Keratinocyte (primary cell): ENCODE measurements around the gene SORT1.

Experiments used
- EZH2 ChIP-seq: IDR thresholded peaks from one replicate; pipeline ENCODE4 v1.6.1; 2012; ENCODE audit warnings: inconsistent platforms, mild to moderate bottlenecking, low read length, moderate library complexity
- TF ChIP-seq, protein P1 (sequence below), 3 experiments: IDR thresholded peaks in 1 of 3; conservative IDR thresholded peaks in 1 of 3; optimal IDR thresholded peaks in 1 of 3; 2 replicates in 2 of 3; 3 replicates in 1 of 3; pipeline versions ENCODE3 to v1.5.1; 2011; ENCODE audit warnings: low read length in 3 of 3, mild to moderate bottlenecking in 3 of 3, moderate library complexity in 2 of 3, control low read depth in 1 of 3, inconsistent platforms in 1 of 3; ENCODE audit not compliant: insufficient read depth in 2 of 3; ENCODE audit errors: extremely low read depth in 1 of 3

DNA sequence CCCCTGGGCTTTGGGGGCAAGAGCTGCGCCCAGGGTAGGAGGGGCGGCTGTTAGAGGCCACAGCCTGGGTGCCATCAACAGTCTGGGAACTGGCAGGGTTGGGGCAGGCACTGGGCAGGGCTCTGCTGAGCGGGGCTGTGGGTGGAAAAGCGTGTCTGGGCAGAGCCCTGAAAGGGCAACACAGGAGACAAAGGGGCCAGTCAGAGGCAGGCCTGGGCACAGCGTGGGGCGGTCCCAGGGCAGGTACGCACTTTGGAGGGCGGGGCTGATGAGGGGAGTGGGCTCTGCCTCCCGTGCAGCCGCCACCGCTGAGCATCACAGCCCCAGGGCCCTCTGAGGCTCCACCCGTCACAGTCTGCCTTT is 134.5 kb downstream of the SORT1 start:
- TF ChIP-seq, protein P1, sequence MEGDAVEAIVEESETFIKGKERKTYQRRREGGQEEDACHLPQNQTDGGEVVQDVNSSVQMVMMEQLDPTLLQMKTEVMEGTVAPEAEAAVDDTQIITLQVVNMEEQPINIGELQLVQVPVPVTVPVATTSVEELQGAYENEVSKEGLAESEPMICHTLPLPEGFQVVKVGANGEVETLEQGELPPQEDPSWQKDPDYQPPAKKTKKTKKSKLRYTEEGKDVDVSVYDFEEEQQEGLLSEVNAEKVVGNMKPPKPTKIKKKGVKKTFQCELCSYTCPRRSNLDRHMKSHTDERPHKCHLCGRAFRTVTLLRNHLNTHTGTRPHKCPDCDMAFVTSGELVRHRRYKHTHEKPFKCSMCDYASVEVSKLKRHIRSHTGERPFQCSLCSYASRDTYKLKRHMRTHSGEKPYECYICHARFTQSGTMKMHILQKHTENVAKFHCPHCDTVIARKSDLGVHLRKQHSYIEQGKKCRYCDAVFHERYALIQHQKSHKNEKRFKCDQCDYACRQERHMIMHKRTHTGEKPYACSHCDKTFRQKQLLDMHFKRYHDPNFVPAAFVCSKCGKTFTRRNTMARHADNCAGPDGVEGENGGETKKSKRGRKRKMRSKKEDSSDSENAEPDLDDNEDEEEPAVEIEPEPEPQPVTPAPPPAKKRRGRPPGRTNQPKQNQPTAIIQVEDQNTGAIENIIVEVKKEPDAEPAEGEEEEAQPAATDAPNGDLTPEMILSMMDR (optimal IDR thresholded peaks at IDR 0.05 in 1 of 3, IDR thresholded peaks at IDR 0.05 in 1 of 3, conservative IDR thresholded peaks at IDR 0.05 in 1 of 3; ENCODE audit: extremely low read depth in 1 of 3, insufficient read depth in 2 of 3, low read length in 3 of 3): no peak
- no peak for TF ChIP-seq EZH2
